Activated T-cell treated with anti-CD3 and anti-CD28 coated beads for 48 hours (primary cell): Measurements from ENCODE around the gene NCK2.
A peak's percentile ranks its signal among the peaks of the same experiment; 100 is the strongest.

ENCODE experiments used
- DNase-seq: peaks from one replicate; pipeline ENCODE4 v3.0.0-alpha.2; 2020; ENCODE audit warnings: low read depth

NCK2 gene

GRCh38 chr2:105873721-105874120 lies 129.0 kb downstream of the NCK2 start:
- DNase-seq = peak; percentile 68

DNA sequence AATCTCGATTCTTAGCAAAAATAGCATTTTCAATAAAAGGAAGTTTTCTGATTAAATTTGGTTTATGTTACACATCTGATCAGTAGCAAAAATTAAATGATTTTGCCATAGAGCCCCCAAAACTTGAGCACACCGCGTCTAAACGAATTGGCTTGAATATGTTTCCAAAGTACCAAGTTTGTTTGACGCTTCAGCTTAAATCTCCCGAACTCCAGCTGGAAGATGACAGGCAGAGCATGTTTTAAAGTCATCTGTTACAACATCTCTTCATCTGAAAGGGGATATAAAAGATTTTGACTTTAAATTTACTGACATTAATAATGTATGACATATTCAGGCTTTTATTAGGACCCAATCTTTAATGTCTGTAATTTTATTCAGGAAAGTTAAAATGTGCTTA lies 129.8 kb downstream of the NCK2 start:
- no peak for DNase-seq

DNA sequence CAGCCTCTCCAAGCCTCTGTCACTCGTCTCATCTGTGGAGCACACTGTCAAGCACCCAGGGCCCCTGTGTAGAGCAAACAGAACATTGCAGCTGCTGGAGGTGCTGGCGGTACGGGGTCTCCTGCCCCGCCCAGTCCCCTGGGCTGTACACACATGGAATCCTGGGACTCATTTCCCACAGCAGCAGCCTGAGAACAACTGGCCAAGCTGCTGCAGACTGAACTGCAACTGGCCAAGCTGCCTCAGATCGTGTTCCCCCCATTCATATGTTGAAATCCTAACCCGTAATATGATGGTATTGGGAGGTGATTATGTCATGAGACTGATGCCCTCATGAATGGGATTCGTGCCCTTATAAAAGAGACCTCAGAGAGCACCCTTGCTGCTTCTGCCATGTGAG lies 130.5 kb downstream of the NCK2 start:
- DNase-seq = no peak

DNA sequence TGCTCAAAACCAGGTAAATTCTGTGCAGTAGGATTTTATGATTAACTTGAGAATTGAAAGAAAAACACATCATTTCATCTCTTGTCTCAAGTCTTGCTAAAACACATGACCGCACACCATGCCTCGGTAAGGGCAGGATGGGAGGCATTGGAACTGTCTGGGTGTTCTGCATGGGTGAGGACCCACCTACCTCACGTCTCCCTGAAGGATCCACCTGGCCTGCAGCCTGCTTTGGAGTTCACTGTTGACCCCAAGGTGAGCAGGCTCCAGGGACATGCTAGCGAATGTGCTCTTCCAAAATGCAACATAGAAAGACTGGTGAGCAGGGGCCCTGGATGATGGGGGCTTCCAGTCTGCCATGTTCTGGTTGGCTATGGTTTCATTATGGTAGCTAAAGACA lies 131.5 kb downstream of the NCK2 start:
- no peak for DNase-seq

DNA sequence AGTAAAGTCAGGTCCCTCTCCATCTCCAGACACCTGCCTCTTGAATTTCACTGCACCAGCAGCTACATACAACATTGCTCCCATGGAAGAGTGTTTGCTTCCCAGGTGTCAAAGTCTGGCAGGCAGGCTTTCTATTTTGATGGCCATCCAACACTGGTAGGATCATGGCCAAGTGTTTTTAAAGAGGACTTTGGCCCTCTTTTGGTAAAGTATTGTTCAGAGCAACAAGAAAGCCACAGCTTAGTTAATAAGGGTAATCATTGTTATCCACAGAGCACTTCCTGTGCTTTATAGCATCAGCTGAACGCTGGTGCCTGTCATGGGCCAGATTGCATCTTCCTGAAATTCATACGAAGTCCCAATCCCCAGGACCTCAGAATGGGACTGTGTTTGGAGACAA lies 133.2 kb downstream of the NCK2 start:
- no peak for DNase-seq

GRCh38 chr2:105879106-105879802 lies 134.5 kb downstream of the NCK2 start:
- no peak for DNase-seq

GRCh38 chr2:105879803-105880300 lies 135.1 kb downstream of the NCK2 start:
- no peak for DNase-seq

DNA sequence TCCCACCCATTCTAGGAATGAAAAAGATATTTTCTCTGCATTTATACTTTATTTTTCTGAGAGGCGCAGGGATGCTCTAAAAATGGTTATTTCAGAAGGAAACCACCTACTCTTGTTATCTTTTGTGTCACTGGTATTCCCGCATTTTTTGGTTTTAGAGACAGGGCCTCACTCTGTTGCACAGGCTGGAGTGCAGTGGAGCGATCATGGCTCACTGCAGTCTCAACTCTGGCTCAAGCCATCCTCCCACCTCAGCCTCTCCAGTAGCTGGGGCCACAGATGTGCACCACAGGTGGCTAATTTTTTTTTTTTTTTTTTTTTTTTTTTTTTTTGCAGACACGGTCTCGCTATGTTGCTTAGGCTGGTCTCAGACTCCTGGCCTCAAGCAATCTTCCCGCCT lies 135.9 kb downstream of the NCK2 start:
- DNase-seq = no peak

GRCh38 chr2:105881286-105882136 lies 136.8 kb downstream of the NCK2 start:
- DNase-seq = no peak

DNA sequence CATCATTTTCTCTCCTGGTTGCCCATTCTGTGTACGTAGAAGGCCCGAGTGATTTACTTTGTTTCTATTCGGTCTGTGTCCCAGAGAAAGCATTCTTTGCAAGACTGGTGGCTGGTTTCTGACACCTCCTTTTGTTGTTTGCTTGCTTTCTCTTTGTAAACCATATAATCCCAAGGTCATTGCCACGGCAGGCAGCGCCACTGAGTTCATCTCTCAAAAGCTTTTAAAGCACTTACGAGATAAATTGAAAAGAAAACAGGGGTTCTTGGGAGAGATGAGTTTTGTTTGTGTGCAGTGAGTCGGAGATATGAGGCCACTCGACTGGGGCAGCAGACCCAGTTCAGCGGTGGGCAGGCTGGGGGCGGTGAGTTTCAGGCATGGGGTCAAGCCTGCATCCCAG lies 137.6 kb downstream of the NCK2 start:
- no peak for DNase-seq

DNA sequence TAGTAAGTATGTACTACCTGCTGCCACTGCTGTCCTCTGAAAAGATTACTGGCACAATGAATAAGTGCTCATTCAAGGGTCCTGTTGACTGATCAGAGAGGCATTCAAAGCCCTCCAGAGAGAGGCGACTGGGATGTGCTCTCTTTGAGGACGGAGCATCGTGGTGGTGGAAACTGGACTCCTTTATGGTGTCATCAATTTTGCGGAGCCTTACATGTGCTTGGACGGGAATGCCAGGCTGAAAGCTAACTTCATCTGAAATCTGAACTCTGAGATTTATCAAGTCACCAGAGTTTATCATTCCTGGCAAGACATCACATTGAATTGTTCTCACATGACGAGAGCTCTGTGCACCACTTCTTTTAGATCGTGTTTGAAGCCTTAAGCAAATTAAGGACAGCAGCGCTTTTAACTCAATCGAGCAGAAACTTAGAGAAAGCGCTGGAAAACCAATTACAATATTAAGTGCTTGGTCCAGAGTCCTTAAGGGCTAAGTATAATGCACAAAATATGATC lies 138.3 kb downstream of the NCK2 start:
- DNase-seq = no peak

DNA sequence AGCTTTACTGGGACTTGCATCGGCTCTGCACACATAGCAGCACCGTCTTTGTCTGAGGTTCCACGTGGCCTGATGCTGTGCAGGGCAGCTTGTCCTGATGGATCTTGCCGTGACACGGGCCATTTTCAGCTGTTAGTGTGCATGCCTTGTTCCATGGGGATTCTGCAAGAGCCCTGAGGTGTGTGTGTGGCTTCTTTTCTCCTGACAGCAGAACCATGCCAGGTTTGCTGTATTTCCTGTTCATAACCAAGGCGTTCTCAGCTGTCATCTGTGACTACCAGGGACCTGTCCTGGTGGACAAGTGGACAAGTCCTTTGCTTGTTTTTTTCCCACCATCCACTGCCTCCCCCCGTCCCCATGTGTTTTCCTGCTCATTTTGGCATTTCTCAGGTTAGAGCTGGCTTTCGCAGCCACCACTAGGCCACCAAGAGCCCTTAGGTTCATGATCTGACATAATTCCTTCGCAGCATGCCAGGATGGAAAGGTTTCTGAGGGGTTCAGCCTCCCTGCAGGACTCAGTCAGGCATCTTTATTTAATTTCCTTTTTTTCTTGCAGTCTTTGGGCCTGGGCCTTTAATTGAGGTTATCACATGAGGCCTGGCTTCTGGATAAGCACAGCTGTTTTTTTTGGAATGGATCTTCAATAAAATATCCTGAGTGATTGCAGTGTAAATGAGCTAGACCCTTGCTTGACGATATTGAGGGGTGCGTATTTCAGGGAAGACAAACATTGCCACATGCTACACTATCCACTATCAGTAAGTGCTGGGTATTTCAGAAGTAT lies 139.4 kb downstream of the NCK2 start:
- DNase-seq = no peak

GRCh38 chr2:105885456-105885855 lies 140.7 kb downstream of the NCK2 start:
- no peak for DNase-seq

GRCh38 chr2:105886029-105886454 lies 141.3 kb downstream of the NCK2 start:
- DNase-seq = no peak

- DNase-seq = no peak
These were observed 142.0 kb downstream of the NCK2 start for GRCh38 chr2:105886687-105887086.

- no peak for DNase-seq
These were observed 142.5 kb downstream of the NCK2 start for GRCh38 chr2:105887256-105887655.

- no peak for DNase-seq
These were observed 143.9 kb downstream of the NCK2 start for GRCh38 chr2:105888625-105889024.

DNA sequence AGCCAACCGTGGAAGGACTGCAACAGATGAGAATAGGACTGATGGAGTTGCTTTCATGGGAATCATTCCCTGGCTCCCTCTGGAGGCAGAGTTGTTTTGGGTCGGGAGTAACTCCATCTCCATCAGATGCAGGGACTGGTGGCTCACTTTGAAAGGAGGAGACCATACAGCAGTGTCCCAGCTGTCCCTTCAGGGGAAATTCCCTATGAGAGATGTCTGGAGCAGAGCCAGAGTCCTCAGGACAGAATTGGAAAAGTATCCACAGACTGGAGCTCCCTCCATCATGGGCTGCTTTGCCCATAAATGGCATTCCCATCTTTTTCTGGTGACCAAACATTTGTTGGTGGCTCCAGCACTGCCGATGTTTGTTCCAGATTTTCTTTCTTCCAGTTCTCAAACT lies 144.3 kb downstream of the NCK2 start:
- DNase-seq = no peak

GRCh38 chr2:105890111-105890510 lies 145.4 kb downstream of the NCK2 start:
- no peak for DNase-seq

GRCh38 chr2:105890856-105891255 lies 146.1 kb downstream of the NCK2 start:
- DNase-seq = no peak

DNA sequence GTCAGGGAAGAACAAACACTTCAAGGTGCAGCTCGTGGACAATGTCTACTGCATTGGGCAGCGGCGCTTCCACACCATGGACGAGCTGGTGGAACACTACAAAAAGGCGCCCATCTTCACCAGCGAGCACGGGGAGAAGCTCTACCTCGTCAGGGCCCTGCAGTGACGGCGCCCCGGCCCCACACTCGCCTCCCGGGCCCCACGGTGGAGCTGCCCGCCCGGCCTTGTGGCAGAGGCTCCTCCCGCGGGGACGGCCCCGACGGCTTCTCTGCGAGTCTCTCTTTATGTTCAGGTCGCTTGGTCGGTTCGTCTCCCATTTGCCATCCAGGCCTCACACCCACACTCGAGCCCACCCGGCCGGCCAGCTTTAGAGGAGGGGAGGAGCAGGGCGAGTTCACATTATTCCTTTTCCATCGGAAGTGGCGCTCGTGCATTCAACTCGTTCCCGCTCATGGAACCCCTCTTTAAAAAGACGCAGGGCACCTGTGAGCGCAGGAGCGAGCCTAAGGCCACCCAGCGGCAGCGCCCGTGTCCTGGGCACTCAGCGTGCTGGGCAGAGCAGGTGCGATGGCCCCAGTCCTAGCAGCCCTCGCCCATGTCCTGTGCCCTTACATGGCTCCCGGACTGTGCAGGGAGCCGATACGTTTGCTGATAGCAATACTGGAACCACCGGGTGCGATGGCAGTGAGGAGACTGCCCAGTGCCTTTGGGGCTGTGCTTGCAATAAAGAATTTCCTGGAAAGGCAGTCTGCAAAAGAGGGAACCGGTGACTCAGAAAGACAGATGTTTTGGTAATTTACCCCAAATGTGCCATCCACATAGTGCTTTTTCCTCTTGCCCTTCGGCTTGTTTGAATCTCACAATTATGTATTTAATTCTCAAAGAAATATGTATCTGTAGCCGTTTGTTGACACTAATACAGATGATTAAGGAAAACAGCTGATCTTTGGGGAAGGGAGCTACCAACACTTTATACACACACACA lies 148.6 kb downstream of the NCK2 start:
- no peak for DNase-seq
